ENCODE data around the gene CHST10.

DNA sequence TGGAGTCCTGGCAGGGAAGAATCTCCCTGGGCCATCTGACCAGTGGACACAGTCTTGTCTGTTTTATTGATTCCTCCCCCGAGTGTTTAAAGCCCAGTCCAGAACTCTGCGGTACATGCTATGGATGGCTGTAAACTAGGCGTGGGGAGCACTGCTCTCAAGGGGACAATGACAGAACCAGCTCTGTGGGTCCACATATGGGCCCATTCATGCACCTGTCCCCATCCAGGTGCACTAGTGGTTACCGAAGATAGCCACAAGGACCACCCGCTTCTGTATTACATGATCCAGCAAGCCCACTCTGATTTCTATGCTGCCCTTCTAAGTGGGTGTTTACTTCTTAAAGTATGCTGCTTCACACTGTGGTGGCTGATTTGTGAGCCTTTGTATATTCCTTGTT, 21.0 kb downstream of the CHST10 start:
- TF ChIP-seq, protein P1, sequence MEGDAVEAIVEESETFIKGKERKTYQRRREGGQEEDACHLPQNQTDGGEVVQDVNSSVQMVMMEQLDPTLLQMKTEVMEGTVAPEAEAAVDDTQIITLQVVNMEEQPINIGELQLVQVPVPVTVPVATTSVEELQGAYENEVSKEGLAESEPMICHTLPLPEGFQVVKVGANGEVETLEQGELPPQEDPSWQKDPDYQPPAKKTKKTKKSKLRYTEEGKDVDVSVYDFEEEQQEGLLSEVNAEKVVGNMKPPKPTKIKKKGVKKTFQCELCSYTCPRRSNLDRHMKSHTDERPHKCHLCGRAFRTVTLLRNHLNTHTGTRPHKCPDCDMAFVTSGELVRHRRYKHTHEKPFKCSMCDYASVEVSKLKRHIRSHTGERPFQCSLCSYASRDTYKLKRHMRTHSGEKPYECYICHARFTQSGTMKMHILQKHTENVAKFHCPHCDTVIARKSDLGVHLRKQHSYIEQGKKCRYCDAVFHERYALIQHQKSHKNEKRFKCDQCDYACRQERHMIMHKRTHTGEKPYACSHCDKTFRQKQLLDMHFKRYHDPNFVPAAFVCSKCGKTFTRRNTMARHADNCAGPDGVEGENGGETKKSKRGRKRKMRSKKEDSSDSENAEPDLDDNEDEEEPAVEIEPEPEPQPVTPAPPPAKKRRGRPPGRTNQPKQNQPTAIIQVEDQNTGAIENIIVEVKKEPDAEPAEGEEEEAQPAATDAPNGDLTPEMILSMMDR (IDR thresholded peaks at IDR 0.05; ENCODE audit: low read depth, low read length), result no peak
- TF ChIP-seq, protein P2, sequence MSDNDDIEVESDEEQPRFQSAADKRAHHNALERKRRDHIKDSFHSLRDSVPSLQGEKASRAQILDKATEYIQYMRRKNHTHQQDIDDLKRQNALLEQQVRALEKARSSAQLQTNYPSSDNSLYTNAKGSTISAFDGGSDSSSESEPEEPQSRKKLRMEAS (IDR thresholded peaks at IDR 0.05; ENCODE audit: low read depth, low read length), result no peak

Data from NB4 (cell line).